HCT116 (cell line): Measurements from ENCODE around the gene BFAR. TPM values are rescaled to one million over a fixed set of nuclear protein-coding genes. Genes with fewer than 3 reads are reported as not detected.

Source experiments
- ATAC-seq: fragments of 200-7000 bp; cut with Tn5 transposase; 2 replicates; pipeline ENCODE4 v1.9.1; 2020; ENCODE audit warnings: mild to moderate bottlenecking, moderate library complexity
- BruUV-seq: library from RNA; stranded (reverse); fragments of 400-500 nt; replicated peaks from 2 replicates; lab custom pipeline; 2021; lab: Mats Ljungman, UMichigan
- CTCF ChIA-PET: fragments of 300-600 bp; sonication (Branson Sonifier 250); formaldehyde crosslinking; loops from one replicate; lab custom pipeline; 2021; ENCODE audit warnings: antibody characterized with exemption; lab: Charles Lee
- POLR2A ChIA-PET: fragments of 300-600, 350-600 bp; sonication (Branson Sonifier 250); formaldehyde crosslinking; loops from one replicate; lab custom pipeline; 2021; ENCODE audit warnings: antibody characterized with exemption; lab: Charles Lee
- RAD21 ChIA-PET, 2 experiments: fragments of 300-600 bp; sonication (Branson Sonifier 250); formaldehyde crosslinking; loops; one replicate each; lab custom pipeline; 2023; ENCODE audit warnings: low total read pairs in 2 of 2; ENCODE audit not compliant: uncharacterized antibody in 2 of 2, unreplicated experiment in 2 of 2, low non-redundant PET in 1 of 2; lab: Charles Lee
- DNase-seq: peaks from one replicate; pipeline ENCODE4 v3.0.0-alpha.2; 2010; ENCODE audit warnings: low read depth, low spot score
- H2AFZ ChIP-seq: fragments of 200-600 bp; shearing (Covaris generic), sonication (generic); 2 replicates; pipeline ENCODE4 v1.6.1; 2017; ENCODE audit warnings: low read depth, mixed run types, mixed read lengths, antibody characterized with exemption, low read length; ENCODE audit not compliant: poor library complexity, severe bottlenecking
- H3K27ac ChIP-seq: 2 replicates; pipeline ENCODE4 v1.5.1; 2012; ENCODE audit warnings: low read depth, low read length
- H3K27me3 ChIP-seq: fragments of 200-600 bp; sonication (generic); 2 replicates; pipeline ENCODE4 v1.6.1; 2016; ENCODE audit warnings: mixed run types, low read length, mixed read lengths; ENCODE audit not compliant: insufficient read depth
- H3K36me3 ChIP-seq, 2 experiments: fragments of 200-500 bp in 1 of 2; fragments of 200-600 bp in 1 of 2; sonication (Bioruptor generic) in 1 of 2; sonication (generic) in 1 of 2; 2 replicates each; pipeline versions ENCODE4 v1.5.1 to v1.6.1; 2014 to 2016; ENCODE audit warnings: low read length in 2 of 2, inconsistent platforms in 1 of 2, mixed read lengths in 1 of 2, mixed run types in 1 of 2; ENCODE audit not compliant: insufficient read depth in 2 of 2, control insufficient read depth in 1 of 2
- H3K4me1 ChIP-seq, 2 experiments: fragments of 200-600 bp in 1 of 2; sonication (generic) in 1 of 2; 2 replicates each; pipeline versions ENCODE4 v1.5.1 to v1.6.1; 2012 to 2017; ENCODE audit warnings: low read length in 2 of 2, inconsistent platforms in 1 of 2, mild to moderate bottlenecking in 1 of 2, mixed read lengths in 1 of 2, mixed run types in 1 of 2, moderate library complexity in 1 of 2; ENCODE audit not compliant: insufficient read depth in 2 of 2, control insufficient read depth in 1 of 2
- H3K4me2 ChIP-seq: fragments of 200-600 bp; sonication (generic); 2 replicates; pipeline ENCODE4 v1.6.1; 2017; ENCODE audit warnings: mixed run types, low read length, mixed read lengths
- H3K4me3 ChIP-seq, 2 experiments: fragments of 200-600 bp in 1 of 2; sonication (generic) in 1 of 2; replicated peaks in 1 of 2; 2 replicates each; pipeline ENCODE4 v1.5.1; 2011 to 2016; ENCODE audit warnings: low read length in 2 of 2, control low read depth in 1 of 2, low read depth in 1 of 2, mild to moderate bottlenecking in 1 of 2, mixed read lengths in 1 of 2, mixed run types in 1 of 2
- H3K79me2 ChIP-seq: fragments of 200-600 bp; sonication (generic); 2 replicates; pipeline ENCODE4 v1.6.1; 2017; ENCODE audit warnings: mild to moderate bottlenecking, mixed run types, low read length, moderate library complexity, mixed read lengths; ENCODE audit not compliant: insufficient read depth
- H3K9ac ChIP-seq: fragments of 200-600 bp; sonication (generic); 2 replicates; pipeline ENCODE4 v1.6.1; 2016; ENCODE audit warnings: low read length, mixed read lengths
- H3K9me2 ChIP-seq: fragments of 200-600 bp; sonication (generic), shearing (Covaris generic); 2 replicates; pipeline ENCODE4 v1.6.1; 2017; ENCODE audit warnings: mixed run types, mild to moderate bottlenecking, moderate library complexity; ENCODE audit not compliant: insufficient read depth
- H3K9me3 ChIP-seq, 2 experiments: fragments of 200-500 bp in 1 of 2; fragments of 200-600 bp in 1 of 2; sonication (Bioruptor generic) in 1 of 2; sonication (generic) in 1 of 2; 2 replicates each; pipeline ENCODE4 v1.6.1; 2014 to 2017; ENCODE audit warnings: low read length in 2 of 2, mixed read lengths in 2 of 2, inconsistent platforms in 1 of 2, low read depth in 1 of 2, mild to moderate bottlenecking in 1 of 2, mixed run types in 1 of 2, moderate library complexity in 1 of 2; ENCODE audit not compliant: control insufficient read depth in 1 of 2, insufficient read depth in 1 of 2
- H4K20me1 ChIP-seq: fragments of 200-600 bp; sonication (generic), shearing (Covaris generic); 2 replicates; pipeline ENCODE4 v1.6.1; 2017; ENCODE audit warnings: mixed run types, mild to moderate bottlenecking, moderate library complexity; ENCODE audit not compliant: insufficient read depth
- EGR1 ChIP-seq: IDR thresholded peaks from 2 replicates; pipeline ENCODE4 v1.6.1; 2012; ENCODE audit warnings: low read depth
- EZH2phosphoT487 ChIP-seq: fragments of 200-600 bp; IDR thresholded peaks from 2 replicates; pipeline ENCODE4 v1.6.1; 2018; ENCODE audit warnings: antibody characterized with exemption, borderline replicate concordance
- POLR2A ChIP-seq: IDR thresholded peaks from 2 replicates; pipeline ENCODE4 v1.7.0; 2011; ENCODE audit warnings: borderline replicate concordance; ENCODE audit not compliant: insufficient read depth, insufficient read length; ENCODE audit errors: extremely low read depth
- POLR2AphosphoS5 ChIP-seq: IDR thresholded peaks from 2 replicates; pipeline ENCODE4 v1.6.1; 2011; ENCODE audit warnings: mild to moderate bottlenecking, low read depth, low read length, moderate library complexity
- RAD21 ChIP-seq: IDR thresholded peaks from 2 replicates; pipeline ENCODE4 v1.6.1; 2012; ENCODE audit warnings: low read depth, mild to moderate bottlenecking
- REST ChIP-seq: IDR thresholded peaks from 2 replicates; pipeline ENCODE4 v1.6.1; 2012; ENCODE audit warnings: low read depth
- SP1 ChIP-seq: IDR thresholded peaks from 2 replicates; pipeline ENCODE4 v1.6.1; 2012; ENCODE audit warnings: low read depth
- SRF ChIP-seq: IDR thresholded peaks from 2 replicates; pipeline ENCODE4 v1.6.1; 2012; ENCODE audit warnings: low read depth
- YY1 ChIP-seq: IDR thresholded peaks from 2 replicates; pipeline ENCODE4 v1.6.1; 2011; ENCODE audit warnings: low read length, low read depth, moderate library complexity, mild to moderate bottlenecking; ENCODE audit not compliant: insufficient replicate concordance; ENCODE audit errors: extremely low read depth
- intact Hi-C: fragments of 100-400 bp; cut with micrococcal nuclease; formaldehyde crosslinking; loops from 2 replicates; pipeline ENCODE4 v1.10.0; 2022
- total RNA-seq: library from RNA; stranded (reverse); gene quantifications from one replicate; pipeline ENCODE4 v1.2.1, GENCODE V29; 2021; ENCODE audit not compliant: unreplicated experiment
- TF ChIP-seq, protein P1 (sequence below), 3 experiments: fragments of 200-600 bp in 1 of 3; sonication (generic) in 1 of 3; IDR thresholded peaks in 2 of 3; conservative IDR thresholded peaks in 1 of 3; 2 replicates each; pipeline ENCODE4 v1.5.1; 2012 to 2017; ENCODE audit warnings: low read depth in 2 of 3, low read length in 2 of 3, antibody characterized with exemption in 1 of 3, borderline replicate concordance in 1 of 3, control low read depth in 1 of 3, mild to moderate bottlenecking in 1 of 3, mixed read lengths in 1 of 3, mixed run types in 1 of 3, moderate library complexity in 1 of 3; ENCODE audit not compliant: insufficient read depth in 1 of 3
- TF ChIP-seq, protein P2 (sequence below): IDR thresholded peaks from 2 replicates; pipeline ENCODE4 v1.6.1; 2012

The BFAR gene
- total RNA-seq, 1 experiment from 2014 or later, result 49.7 TPM

DNA sequence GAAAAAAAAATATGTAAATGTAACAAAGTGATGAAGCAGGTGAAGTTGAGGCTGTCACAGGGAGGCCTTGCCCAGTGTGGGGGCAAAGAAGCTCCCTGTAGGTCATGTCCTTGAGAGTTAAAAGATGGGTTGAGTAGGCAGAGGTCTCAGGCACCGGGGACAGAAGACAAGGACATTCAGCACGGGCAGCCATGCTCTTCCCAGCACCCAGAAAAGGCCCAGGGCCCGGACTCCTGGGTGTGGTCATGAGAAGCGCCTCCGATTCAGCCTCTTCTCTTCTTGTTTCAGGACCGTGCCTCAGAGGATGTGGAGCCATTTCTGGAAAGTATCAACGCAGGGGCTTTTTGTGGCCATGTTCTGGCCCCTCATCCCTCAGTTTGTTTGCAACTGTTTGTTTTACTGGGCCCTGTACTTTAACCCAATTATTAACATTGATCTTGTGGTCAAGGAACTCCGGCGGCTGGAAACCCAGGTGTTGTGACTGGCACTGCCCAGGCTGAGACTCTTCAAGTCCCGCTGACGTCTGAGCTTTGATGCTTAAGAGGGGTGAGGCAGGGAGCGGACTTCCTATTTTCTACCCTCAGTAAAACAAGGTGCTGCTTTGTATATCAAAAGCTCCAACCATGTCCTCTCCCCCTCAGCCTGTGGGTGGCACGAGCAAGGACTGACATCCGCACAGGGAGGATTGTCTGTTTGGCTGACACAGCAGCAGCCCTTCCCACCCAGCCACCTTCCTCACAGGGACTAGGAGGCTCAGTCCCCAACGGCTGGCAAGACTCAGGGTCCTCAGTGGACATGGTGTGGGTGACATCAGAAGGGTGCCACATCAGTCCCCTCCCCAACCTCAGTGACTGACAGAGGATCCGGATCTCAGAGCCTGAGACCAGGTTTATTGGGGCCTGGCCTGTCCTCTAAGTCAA is 34.9 kb downstream of the BFAR start:
- no peaks in the 10 kb centered on the region for H3K4me1 ChIP-seq
- no peak overlapping the region for H3K27ac ChIP-seq
- ATAC-seq (no peak), DNase-seq (no peak)
- H4K20me1 ChIP-seq, result no peaks in the 10 kb centered on the region
- no peak overlapping the region for H3K9ac ChIP-seq
- H3K4me3 ChIP-seq, result no peak overlapping the region
- no TSS peak for BruUV-seq
- peaks cover 24 to 26% of the 10 kb centered on the region in 2 experiments for H3K36me3 ChIP-seq
- H3K9me3 ChIP-seq, result no peaks in the 10 kb centered on the region
- CTCF ChIA-PET, result no interaction called here
- RAD21 ChIA-PET, result no interaction called here
- intact Hi-C loops, result no loop called here
- H2AFZ ChIP-seq, result no peak overlapping the region
- POLR2A ChIA-PET, result no interaction called here
- no peaks in the 10 kb centered on the region for H3K27me3 ChIP-seq
- H3K4me2 ChIP-seq, result no peak overlapping the region
- no peaks in the 10 kb centered on the region for H3K9me2 ChIP-seq
- H3K79me2 ChIP-seq, result no peaks in the 10 kb centered on the region
- TF ChIP-seq EZH2phosphoT487 (no peak), POLR2A (no peak), YY1 (no peak), POLR2AphosphoS5 (no peak), EGR1 (no peak), RAD21 (no peak), SRF (no peak), REST (no peak), SP1 (no peak)
- TF ChIP-seq, protein P1, sequence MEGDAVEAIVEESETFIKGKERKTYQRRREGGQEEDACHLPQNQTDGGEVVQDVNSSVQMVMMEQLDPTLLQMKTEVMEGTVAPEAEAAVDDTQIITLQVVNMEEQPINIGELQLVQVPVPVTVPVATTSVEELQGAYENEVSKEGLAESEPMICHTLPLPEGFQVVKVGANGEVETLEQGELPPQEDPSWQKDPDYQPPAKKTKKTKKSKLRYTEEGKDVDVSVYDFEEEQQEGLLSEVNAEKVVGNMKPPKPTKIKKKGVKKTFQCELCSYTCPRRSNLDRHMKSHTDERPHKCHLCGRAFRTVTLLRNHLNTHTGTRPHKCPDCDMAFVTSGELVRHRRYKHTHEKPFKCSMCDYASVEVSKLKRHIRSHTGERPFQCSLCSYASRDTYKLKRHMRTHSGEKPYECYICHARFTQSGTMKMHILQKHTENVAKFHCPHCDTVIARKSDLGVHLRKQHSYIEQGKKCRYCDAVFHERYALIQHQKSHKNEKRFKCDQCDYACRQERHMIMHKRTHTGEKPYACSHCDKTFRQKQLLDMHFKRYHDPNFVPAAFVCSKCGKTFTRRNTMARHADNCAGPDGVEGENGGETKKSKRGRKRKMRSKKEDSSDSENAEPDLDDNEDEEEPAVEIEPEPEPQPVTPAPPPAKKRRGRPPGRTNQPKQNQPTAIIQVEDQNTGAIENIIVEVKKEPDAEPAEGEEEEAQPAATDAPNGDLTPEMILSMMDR (IDR thresholded peaks at IDR 0.05 in 2 of 3, conservative IDR thresholded peaks at IDR 0.05 in 1 of 3; ENCODE audit: borderline replicate concordance in 1 of 3, insufficient read depth in 1 of 3, low read depth in 2 of 3, low read length in 2 of 3), result no peak
- TF ChIP-seq, protein P2, sequence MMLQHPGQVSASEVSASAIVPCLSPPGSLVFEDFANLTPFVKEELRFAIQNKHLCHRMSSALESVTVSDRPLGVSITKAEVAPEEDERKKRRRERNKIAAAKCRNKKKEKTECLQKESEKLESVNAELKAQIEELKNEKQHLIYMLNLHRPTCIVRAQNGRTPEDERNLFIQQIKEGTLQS, result no peak
